Naive B cell (primary cell): Measurements from ENCODE around the gene TERT. TPM values are rescaled to one million over a fixed set of nuclear protein-coding genes. Genes with fewer than 3 reads are reported as not detected.
A peak's percentile ranks its signal among the peaks of the same experiment; 100 is the strongest.
"Not testable (repeated sequence)": the region's sequence is repeated elsewhere in the genome, so short reads cannot be mapped to it uniquely, and the experiment has no call there.

Source experiments
- ATAC-seq, 2 donors: fragments of 150-1000 bp; cut with Tn5 transposase; 2 replicates each; pipeline ENCODE4 v1.10.0; 2021; ENCODE audit warnings: low read depth in 2 of 2, mild to moderate bottlenecking in 2 of 2, moderate library complexity in 2 of 2
- DNase-seq: peaks from one replicate; pipeline ENCODE4 v3.0.0; 2022
- H3K27ac Mint-ChIP-seq, 6 donors: one replicate each; pipeline ENCODE4 v1.8.0; 2020 to 2022; ENCODE audit warnings: mild to moderate bottlenecking in 6 of 6, mixed read lengths in 6 of 6, moderate library complexity in 5 of 6, inconsistent platforms in 2 of 6
- H3K27me3 Mint-ChIP-seq, 3 donors: one replicate each; pipeline ENCODE4 v1.8.0; 2021 to 2022; ENCODE audit warnings: mixed read lengths in 3 of 3, mild to moderate bottlenecking in 1 of 3
- H3K36me3 Mint-ChIP-seq, 2 donors: one replicate each; pipeline ENCODE4 v1.8.0; 2020 to 2022; ENCODE audit warnings: mixed read lengths in 2 of 2, inconsistent platforms in 1 of 2, mild to moderate bottlenecking in 1 of 2
- H3K4me1 Mint-ChIP-seq, 3 donors: one replicate each; pipeline ENCODE4 v1.8.0; 2020 to 2022; ENCODE audit warnings: mixed read lengths in 3 of 3, inconsistent platforms in 1 of 3, mild to moderate bottlenecking in 1 of 3, moderate library complexity in 1 of 3
- H3K4me3 Mint-ChIP-seq, 8 donors: one replicate each; pipeline ENCODE4 v1.8.0; 2020 to 2022; ENCODE audit warnings: mild to moderate bottlenecking in 8 of 8, mixed read lengths in 8 of 8, moderate library complexity in 8 of 8, inconsistent platforms in 2 of 8
- H3K9me3 Mint-ChIP-seq, 7 donors: one replicate each; pipeline ENCODE4 v1.8.0; 2020 to 2022; ENCODE audit warnings: mixed read lengths in 7 of 7, mild to moderate bottlenecking in 5 of 7, inconsistent platforms in 2 of 7, moderate library complexity in 1 of 7
- polyA plus RNA-seq, 6 donors: library from polyadenylated mRNA; unstranded; fragments of 300-500 nt; fragmentation: Illumina TruSeq; gene quantifications; one replicate each; pipeline ENCODE4 v1.2.3, GENCODE V29; 2021; ENCODE audit warnings: low read depth in 6 of 6

Gene TERT
- polyA plus RNA-seq, 6 donors from 2014 or later: not detected

- DNase-seq: no peak
- no peaks in the 10 kb centered on the region for H3K4me1 Mint-ChIP-seq
- no peak for ATAC-seq
- no peaks in the 10 kb centered on the region for H3K36me3 Mint-ChIP-seq
- H3K27me3 Mint-ChIP-seq: no peaks in the 10 kb centered on the region
- no peak overlapping the region for H3K27ac Mint-ChIP-seq
- H3K4me3 Mint-ChIP-seq: no peak overlapping the region
- peaks cover 0 to 5% (median 0%) of the 10 kb centered on the region in 7 donors for H3K9me3 Mint-ChIP-seq
These were observed 21.1 kb downstream of the TERT start for GRCh38 chr5:1273745-1274144.

- DNase-seq: no peak
- Mint-ChIP-seq H3K4me3 (peak overlapping the region in 1 of 8 donors; percentile 42), H3K4me1 (no peaks in the 10 kb centered on the region), H3K9me3 (peaks cover 0 to 1% (median 0%) of the 10 kb centered on the region in 7 donors), H3K27ac (peak overlapping the region in 1 of 6 donors; percentile 59), H3K27me3 (no peaks in the 10 kb centered on the region), H3K36me3 (no peaks in the 10 kb centered on the region)
- ATAC-seq: no peak
These were observed 22.7 kb downstream of the TERT start for GRCh38 chr5:1272201-1272600.

DNA sequence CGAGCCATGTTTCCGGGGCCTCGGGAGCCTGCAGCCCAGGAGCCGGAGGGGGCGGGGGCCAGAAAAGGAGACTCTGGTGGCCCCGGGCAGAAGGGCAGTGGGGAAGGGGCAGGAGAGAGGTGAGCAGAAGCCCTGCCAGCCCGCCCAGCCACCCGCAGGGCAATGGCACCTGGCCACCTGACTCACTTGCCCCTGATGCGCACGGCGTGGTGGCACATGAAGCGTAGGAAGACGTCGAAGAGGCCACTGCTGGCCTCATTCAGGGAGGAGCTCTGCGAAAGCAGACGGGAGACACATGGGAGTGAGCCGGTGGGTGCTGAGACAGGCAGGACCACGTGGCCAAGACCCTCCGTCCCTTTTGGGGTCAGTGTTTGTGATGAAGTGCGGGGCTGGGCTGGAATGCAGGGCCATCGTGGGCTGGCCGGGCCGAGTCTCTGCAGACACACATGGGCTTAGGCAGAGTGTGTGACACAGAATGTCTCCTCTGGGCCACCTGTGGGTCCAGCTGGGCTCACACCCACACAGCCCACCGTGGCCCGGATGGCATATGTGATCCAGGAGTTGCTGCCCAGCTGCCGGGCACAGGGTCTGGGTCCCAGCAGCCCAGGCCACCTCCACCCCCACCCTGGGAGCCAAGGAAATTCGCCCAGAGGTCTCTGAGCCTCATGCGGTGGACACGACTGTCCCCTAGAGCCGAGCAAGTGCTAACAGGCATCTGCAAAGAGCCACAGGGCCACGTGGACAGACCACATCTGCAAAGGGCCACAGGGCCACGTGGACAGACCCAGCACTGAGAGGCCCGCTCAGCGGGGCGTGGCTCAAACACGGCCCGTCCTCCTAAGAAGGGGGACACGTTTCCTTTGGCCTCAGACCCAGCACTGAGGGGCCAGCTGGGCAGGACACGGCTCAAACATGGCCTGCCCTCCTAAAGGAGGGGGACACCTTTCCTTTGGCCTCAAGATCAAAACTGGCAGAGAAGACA, 23.6 kb downstream of the TERT start:
- no peak for ATAC-seq
- Mint-ChIP-seq H3K27ac (peak overlapping the region in 1 of 6 donors; percentile 66), H3K4me3 (no peak overlapping the region), H3K9me3 (peaks cover 0 to 1% (median 0%) of the 10 kb centered on the region in 7 donors), H3K36me3 (no peaks in the 10 kb centered on the region), H3K4me1 (no peaks in the 10 kb centered on the region), H3K27me3 (no peaks in the 10 kb centered on the region)
- DNase-seq: no peak

DNA sequence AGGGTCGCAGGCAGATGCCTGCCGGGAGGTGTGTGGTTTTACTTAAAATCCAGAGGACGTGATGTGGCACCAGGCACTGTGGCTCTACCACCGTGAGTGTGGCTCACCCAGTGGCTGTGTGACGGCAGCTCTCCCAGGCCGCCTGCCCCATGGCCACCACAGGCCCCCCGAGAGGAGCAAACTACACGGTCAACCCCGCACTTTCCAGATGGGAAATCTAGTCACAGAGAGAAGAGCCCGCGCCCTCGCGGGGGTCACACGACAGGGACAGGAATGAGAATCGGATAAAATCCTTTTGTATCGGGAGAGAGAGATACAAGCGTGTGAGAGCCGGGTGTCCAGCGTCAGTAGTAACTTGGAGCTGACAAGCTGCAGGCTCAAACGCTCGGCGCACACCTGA, 24.4 kb downstream of the TERT start:
- no peaks in the 10 kb centered on the region for H3K4me1 Mint-ChIP-seq
- DNase-seq: no peak
- H3K27ac Mint-ChIP-seq: no peak overlapping the region
- no peak overlapping the region for H3K4me3 Mint-ChIP-seq
- H3K36me3 Mint-ChIP-seq: no peaks in the 10 kb centered on the region
- H3K27me3 Mint-ChIP-seq: no peaks in the 10 kb centered on the region
- ATAC-seq: no peak
- H3K9me3 Mint-ChIP-seq: peaks cover 0 to 1% (median 0%) of the 10 kb centered on the region in 7 donors

DNA sequence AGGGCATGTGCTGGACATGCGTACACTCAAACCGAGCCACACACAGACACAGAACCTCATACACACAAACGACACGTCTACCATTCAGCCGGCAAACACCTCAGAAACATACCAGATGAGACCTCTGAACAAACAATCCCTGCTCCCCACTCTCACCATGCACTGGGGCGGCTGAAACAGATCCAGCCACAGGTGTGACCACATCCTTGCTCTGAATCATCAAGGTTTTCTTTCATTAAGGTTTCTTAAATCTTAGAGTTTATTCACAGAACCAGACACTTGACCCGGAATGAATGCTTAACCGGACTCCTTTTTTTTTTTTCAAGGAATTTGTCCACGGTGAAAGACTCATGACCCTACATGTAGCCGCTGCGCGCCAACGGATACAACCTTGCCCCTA, 26.2 kb downstream of the TERT start:
- Mint-ChIP-seq H3K9me3 (peaks cover 0 to 9% (median 0%) of the 10 kb centered on the region in 7 donors), H3K36me3 (no peaks in the 10 kb centered on the region), H3K27ac (no peak overlapping the region), H3K4me3 (no peak overlapping the region), H3K27me3 (no peaks in the 10 kb centered on the region), H3K4me1 (no peaks in the 10 kb centered on the region)
- DNase-seq (no peak), ATAC-seq (no peak)

GRCh38 chr5:1268056-1268455, 26.8 kb downstream of the TERT start:
- ATAC-seq (no peak), DNase-seq (no peak)
- Mint-ChIP-seq H3K9me3 (peaks cover 0 to 13% (median 1%) of the 10 kb centered on the region in 7 donors), H3K27ac (no peak overlapping the region), H3K36me3 (no peaks in the 10 kb centered on the region), H3K27me3 (no peaks in the 10 kb centered on the region), H3K4me1 (no peaks in the 10 kb centered on the region), H3K4me3 (no peak overlapping the region)

DNA sequence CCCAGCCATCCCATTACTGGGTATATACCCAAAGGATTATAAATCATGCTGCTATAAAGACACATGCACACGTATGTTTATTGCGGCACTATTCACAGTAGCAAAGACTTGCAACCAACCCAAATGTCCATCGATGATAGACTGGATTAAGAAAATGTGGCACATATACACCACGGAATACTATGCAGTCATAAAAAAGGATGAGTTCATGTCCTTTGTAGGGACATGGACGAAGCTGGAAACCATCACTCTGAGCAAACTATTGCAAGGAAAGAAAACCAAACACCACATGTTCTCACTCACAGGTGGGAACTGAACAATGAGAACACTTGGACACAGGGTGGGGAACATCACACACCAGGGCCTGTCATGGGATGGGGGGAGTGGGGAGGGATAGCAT, 27.4 kb downstream of the TERT start:
- not testable (repeated sequence) for H3K4me1 Mint-ChIP-seq, H3K36me3 Mint-ChIP-seq, H3K4me3 Mint-ChIP-seq, H3K27me3 Mint-ChIP-seq, DNase-seq, ATAC-seq, H3K27ac Mint-ChIP-seq
- H3K9me3 Mint-ChIP-seq: peaks cover 3 to 19% (median 7%) of the 10 kb centered on the region in 7 donors

DNA sequence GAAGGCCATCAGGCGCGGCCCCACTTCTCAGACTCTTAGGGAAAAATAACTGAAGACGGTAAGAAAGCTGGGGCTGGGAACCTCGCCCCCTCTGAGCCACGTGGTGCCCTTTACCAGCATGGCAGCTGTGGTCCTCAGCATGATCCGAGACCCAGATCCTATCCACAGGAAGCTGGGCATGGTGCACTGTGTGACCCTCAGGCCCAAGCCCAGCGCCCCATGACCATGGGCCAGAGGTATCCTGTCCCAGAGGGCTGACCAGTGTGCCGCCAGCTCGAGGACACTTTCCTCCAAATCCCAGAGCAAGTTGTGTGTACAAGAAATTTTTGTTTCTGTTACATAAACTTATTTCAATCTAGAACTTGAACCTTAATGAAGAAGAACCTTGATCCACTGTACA, 28.1 kb downstream of the TERT start:
- Mint-ChIP-seq H3K4me3 (peak overlapping the region in 1 of 8 donors; percentile 20), H3K27me3 (no peaks in the 10 kb centered on the region), H3K9me3 (peaks cover 9 to 24% (median 10%) of the 10 kb centered on the region in 7 donors), H3K36me3 (peaks cover 8 to 12% of the 10 kb centered on the region in 2 donors), H3K4me1 (no peaks in the 10 kb centered on the region), H3K27ac (no peak overlapping the region)
- no peak for DNase-seq
- ATAC-seq: no peak

- H3K27ac Mint-ChIP-seq: no peak overlapping the region
- DNase-seq: no peak
- H3K4me1 Mint-ChIP-seq: no peaks in the 10 kb centered on the region
- peaks cover 10 to 34% (median 18%) of the 10 kb centered on the region in 7 donors for H3K9me3 Mint-ChIP-seq
- ATAC-seq: no peak
- no peaks in the 10 kb centered on the region for H3K27me3 Mint-ChIP-seq
- H3K36me3 Mint-ChIP-seq: peaks cover 9 to 16% of the 10 kb centered on the region in 2 donors
- H3K4me3 Mint-ChIP-seq: peak overlapping the region in 1 of 8 donors; percentile 73
These were observed 29.1 kb downstream of the TERT start for GRCh38 chr5:1265461-1266455.

DNA sequence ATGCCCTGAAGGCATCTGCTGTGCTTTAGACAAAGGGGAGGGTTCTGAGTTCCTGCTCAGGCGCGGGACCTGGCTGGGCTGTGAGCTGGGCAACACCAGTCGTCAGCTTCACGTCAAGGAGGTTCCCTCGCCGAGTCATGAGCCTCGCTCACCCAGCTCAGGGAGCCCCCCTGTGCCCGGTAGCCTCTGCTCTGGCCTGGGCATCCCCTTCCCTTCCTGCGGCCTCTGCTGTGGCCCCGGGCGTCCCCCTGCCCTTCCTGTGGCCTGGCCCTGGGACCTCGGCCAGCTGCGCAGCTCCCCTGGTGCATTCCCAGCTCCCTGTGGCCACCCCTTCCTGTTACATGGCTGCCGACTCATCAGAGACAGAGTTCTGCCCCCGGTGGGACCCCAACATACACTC, 29.8 kb downstream of the TERT start:
- DNase-seq: no peak
- Mint-ChIP-seq H3K9me3 (peaks cover 10 to 40% (median 23%) of the 10 kb centered on the region in 7 donors), H3K4me1 (no peaks in the 10 kb centered on the region), H3K27ac (no peak overlapping the region), H3K4me3 (no peak overlapping the region), H3K36me3 (peaks cover 12 to 21% of the 10 kb centered on the region in 2 donors), H3K27me3 (no peaks in the 10 kb centered on the region)
- no peak for ATAC-seq

- no peak overlapping the region for H3K4me3 Mint-ChIP-seq
- peaks cover 12 to 21% of the 10 kb centered on the region in 2 donors for H3K36me3 Mint-ChIP-seq
- DNase-seq (no peak), ATAC-seq (no peak)
- H3K27me3 Mint-ChIP-seq: no peaks in the 10 kb centered on the region
- peaks cover 10 to 40% (median 23%) of the 10 kb centered on the region in 7 donors for H3K9me3 Mint-ChIP-seq
- H3K27ac Mint-ChIP-seq: no peak overlapping the region
- H3K4me1 Mint-ChIP-seq: no peaks in the 10 kb centered on the region
These were observed 30.7 kb downstream of the TERT start for GRCh38 chr5:1264211-1264610.

DNA sequence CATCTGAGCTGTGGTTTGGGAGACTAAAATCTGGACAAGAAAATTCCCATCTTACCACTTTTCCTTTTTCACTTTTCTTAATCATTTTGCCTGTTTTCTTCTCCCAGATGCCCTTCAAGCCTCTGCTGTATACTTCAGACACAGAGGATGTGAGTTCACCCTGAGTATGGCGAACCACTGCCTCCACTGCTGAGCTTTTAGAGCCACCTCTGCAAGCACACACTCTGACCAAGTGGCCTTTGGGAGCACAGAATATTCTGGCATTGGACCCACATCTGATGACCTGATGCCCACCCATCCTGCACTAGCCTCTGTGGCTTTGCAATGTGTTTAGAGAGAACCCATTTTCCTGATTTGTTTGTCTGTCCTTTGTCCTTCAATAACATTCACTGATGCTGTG, 32.5 kb downstream of the TERT start:
- Mint-ChIP-seq H3K9me3 (peaks cover 10 to 42% (median 23%) of the 10 kb centered on the region in 7 donors), H3K4me3 (peak overlapping the region in 1 of 8 donors; percentile 4), H3K27ac (peak overlapping the region in 1 of 6 donors; percentile 19), H3K36me3 (peaks cover 12 to 21% of the 10 kb centered on the region in 2 donors), H3K27me3 (peaks cover 0 to 6% (median 5%) of the 10 kb centered on the region in 3 donors), H3K4me1 (peaks cover 0 to 3% (median 0%) of the 10 kb centered on the region in 3 donors)
- DNase-seq (no peak), ATAC-seq (no peak)

GRCh38 chr5:1261643-1262042, 33.2 kb downstream of the TERT start:
- DNase-seq (no peak), ATAC-seq (no peak)
- Mint-ChIP-seq H3K4me1 (peaks cover 0 to 3% (median 0%) of the 10 kb centered on the region in 3 donors), H3K36me3 (peaks cover 12 to 21% of the 10 kb centered on the region in 2 donors), H3K9me3 (peaks cover 10 to 42% (median 23%) of the 10 kb centered on the region in 7 donors), H3K27me3 (peaks cover 0 to 6% (median 5%) of the 10 kb centered on the region in 3 donors), H3K27ac (no peak overlapping the region), H3K4me3 (no peak overlapping the region)
